Measurements from ENCODE around the gene DPP10.

DNA sequence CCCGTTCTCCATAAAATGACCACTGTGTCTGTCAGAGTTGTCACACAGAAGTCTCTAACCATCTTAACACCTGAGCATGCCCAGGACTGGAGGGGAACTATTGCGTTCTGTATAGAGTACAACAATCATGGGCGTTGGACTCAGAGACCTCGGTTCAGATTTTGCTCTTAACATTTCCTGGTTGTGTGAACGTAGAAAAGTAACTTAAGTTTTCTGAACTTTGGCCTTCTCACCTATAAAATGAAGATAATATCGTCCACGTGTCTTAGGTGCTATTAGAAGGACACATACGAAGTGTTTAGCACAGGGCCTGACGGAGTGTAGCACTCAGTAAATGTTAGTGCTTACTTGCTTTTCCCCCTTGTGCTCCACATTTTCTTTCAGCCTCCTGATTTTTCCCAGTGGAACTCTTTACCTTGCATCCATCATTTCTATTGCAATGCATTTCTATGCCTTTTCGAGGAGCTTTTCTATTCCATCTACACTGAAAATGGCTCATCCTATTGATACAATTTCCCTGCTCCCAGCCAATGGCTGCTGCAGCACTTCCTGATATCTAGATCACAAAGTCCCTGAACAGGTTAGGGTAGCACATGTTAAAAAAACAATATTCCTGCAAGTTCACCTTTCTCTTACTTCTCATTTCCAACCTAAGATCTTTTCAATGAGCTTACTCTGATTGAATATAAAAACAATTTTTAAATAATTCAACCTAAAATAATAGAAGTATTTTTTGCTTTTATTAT lies 22.7 kb downstream of the DPP10 start:
- no peak for TF ChIP-seq POLR2A (IDR thresholded peaks at IDR 0.05; ENCODE audit: low read depth, low read length)
- TF ChIP-seq TAF1 (IDR thresholded peaks at IDR 0.05; ENCODE audit: borderline replicate concordance, low read depth, low read length): no peak
